HepG2 (cell line): ENCODE results near the gene DUS3L. TPM values are rescaled to one million over a fixed set of nuclear protein-coding genes. Genes with fewer than 3 reads are reported as not detected.

Experiments used
- AGO2 ChIP-seq: fragments of 200-400 bp; formaldehyde crosslinking; optimal IDR thresholded peaks from 2 replicates; pipeline ENCODE3; 2017; ENCODE audit warnings: mild to moderate bottlenecking, low read depth, low read length, moderate library complexity
- ARID5B ChIP-seq: IDR thresholded peaks from 2 replicates; pipeline ENCODE4 v1.4.0; 2020; ENCODE audit warnings: mild to moderate bottlenecking, missing genetic modification reagents
- BRD4 ChIP-seq: sonication (generic); formaldehyde crosslinking; IDR thresholded peaks from 2 replicates; pipeline ENCODE4 v1.4.0; 2020; ENCODE audit warnings: missing genetic modification reagents
- EHMT2 ChIP-seq: fragments of 200-600 bp; sonication (generic); IDR thresholded peaks from 2 replicates; pipeline ENCODE4 v1.7.0; 2017; ENCODE audit warnings: antibody characterized with exemption, low read depth, low read length, borderline replicate concordance
- ETV6 ChIP-seq: sonication (generic); formaldehyde crosslinking; conservative IDR thresholded peaks from 2 replicates; pipeline ENCODE4 v1.4.0; 2020; ENCODE audit warnings: missing genetic modification reagents
- GPBP1L1 ChIP-seq: sonication (generic); formaldehyde crosslinking; IDR thresholded peaks from 2 replicates; pipeline ENCODE4 v1.5.0; 2020; ENCODE audit warnings: mild to moderate bottlenecking, missing genetic modification reagents
- GPN1 ChIP-seq: sonication (generic); formaldehyde crosslinking; IDR thresholded peaks from 2 replicates; pipeline ENCODE4 v1.5.1; 2020; ENCODE audit warnings: missing genetic modification reagents, borderline replicate concordance
- HOXD1 ChIP-seq: sonication (generic); formaldehyde crosslinking; IDR thresholded peaks from 2 replicates; pipeline ENCODE4 v1.5.0; 2020; ENCODE audit warnings: missing genetic modification reagents
- KLF16 ChIP-seq, 2 experiments: sonication (generic) in 1 of 2; formaldehyde crosslinking in 1 of 2; IDR thresholded peaks; 2 replicates each; pipeline versions ENCODE4 v1.6.1 to v1.8.0; 2016 to 2023; ENCODE audit warnings: missing genetic modification reagents in 2 of 2, missing compliant biosample characterization in 1 of 2
- KLF9 ChIP-seq: IDR thresholded peaks from 2 replicates; pipeline ENCODE4 v1.6.1; 2016; ENCODE audit warnings: low read depth
- NFE2L1 ChIP-seq: sonication (generic); formaldehyde crosslinking; IDR thresholded peaks from 2 replicates; pipeline ENCODE4 v1.4.0; 2020; ENCODE audit warnings: missing genetic modification reagents, mild to moderate bottlenecking, borderline replicate concordance
- SAFB2 ChIP-seq: sonication (generic); formaldehyde crosslinking; IDR thresholded peaks from 2 replicates; pipeline ENCODE4 v1.5.1; 2020; ENCODE audit warnings: missing genetic modification reagents, low read depth, mild to moderate bottlenecking, borderline replicate concordance
- SMAD3 ChIP-seq: sonication (generic); formaldehyde crosslinking; IDR thresholded peaks from 2 replicates; pipeline ENCODE4 v1.4.0; 2020; ENCODE audit warnings: missing genetic modification reagents
- TAF1 ChIP-seq: sonication (generic); formaldehyde crosslinking; IDR thresholded peaks from 2 replicates; pipeline ENCODE4 v1.4.0; 2020; ENCODE audit warnings: missing genetic modification reagents
- THAP9 ChIP-seq: sonication (generic); formaldehyde crosslinking; IDR thresholded peaks from 2 replicates; pipeline ENCODE4; 2020; ENCODE audit warnings: missing genetic modification reagents, mild to moderate bottlenecking, borderline replicate concordance
- ZNF143 ChIP-seq: sonication (generic); formaldehyde crosslinking; IDR thresholded peaks from 2 replicates; pipeline ENCODE4 v1.4.0; 2020; ENCODE audit warnings: missing genetic modification reagents
- ZNF17 ChIP-seq: sonication (generic); formaldehyde crosslinking; IDR thresholded peaks from 2 replicates; pipeline ENCODE4 v1.5.0; 2020; ENCODE audit warnings: mild to moderate bottlenecking, missing genetic modification reagents
- ZNF263 ChIP-seq: sonication (generic); formaldehyde crosslinking; IDR thresholded peaks from 2 replicates; pipeline ENCODE4 v1.4.0; 2020; ENCODE audit warnings: missing genetic modification reagents
- ZNF350 ChIP-seq: sonication (generic); formaldehyde crosslinking; IDR thresholded peaks from 2 replicates; pipeline ENCODE4 v1.4.0; 2020; ENCODE audit warnings: mild to moderate bottlenecking, low read depth, missing genetic modification reagents, borderline replicate concordance
- ZNF543 ChIP-seq: sonication (generic); formaldehyde crosslinking; IDR thresholded peaks from 2 replicates; pipeline ENCODE4 v1.4.0; 2020; ENCODE audit warnings: mild to moderate bottlenecking, missing genetic modification reagents
- ZNF564 ChIP-seq: sonication (generic); formaldehyde crosslinking; IDR thresholded peaks from 2 replicates; pipeline ENCODE4 v1.8.1; 2023; ENCODE audit warnings: mild to moderate bottlenecking, missing genetic modification reagents
- polyA plus RNA-seq, 8 experiments: library from polyadenylated mRNA; depleted of rRNA in 3 of 8; stranded (reverse) in 7 of 8; unstranded in 1 of 8; fragments of >200 nt; fragmentation: Illumina TruSeq in 4 of 8; extraction: Trizol in 4 of 8; gene quantifications; 2 replicates each; pipeline versions ENCODE4 v1.2.1 to v1.2.3, GENCODE V29; 2011 to 2016; ENCODE audit warnings: low read depth in 4 of 8, missing spikeins in 1 of 8, mixed read lengths in 1 of 8; ENCODE audit not compliant: insufficient read depth in 1 of 8
- total RNA-seq, 5 experiments: library from RNA; depleted of rRNA; stranded (reverse); fragments of >200 nt; fragmentation: Illumina TruSeq; extraction: Trizol; gene quantifications; 2 replicates each; pipeline ENCODE4 v1.2.3, GENCODE V29; 2016; ENCODE audit warnings: low read depth in 1 of 5

Gene DUS3L
- total and polyA plus RNA-seq, 2 of the 13 experiments (the other 11 are each of a cell fraction or from before 2014, with no cell fraction given), result 13.3 to 25.1 TPM

- TF ChIP-seq KLF16 (CRISPR knock-in tag; IDR thresholded peaks at IDR 0.05) (no peak), ZNF17 (CRISPR knock-in tag) (0 out of 2 replicates have a peak, but pooled peaks have one; percentile 42), THAP9 (0 out of 2 replicates have a peak, but pooled peaks have one; percentile 69), AGO2 (peak; percentile 79), SMAD3 (CRISPR knock-in tag) (no peak), GPBP1L1 (CRISPR knock-in tag) (no peak), BRD4 (CRISPR knock-in tag) (0 out of 2 replicates have a peak, but pooled peaks have one; percentile 26), EHMT2 (no peak), HOXD1 (CRISPR knock-in tag) (no peak), ZNF564 (CRISPR knock-in tag) (no peak; the same call in 1 of the 2 replicates), ARID5B (no peak), TAF1 (CRISPR knock-in tag) (no peak), ZNF350 (CRISPR knock-in tag) (peak; percentile 55; the same call in 1 of the 2 replicates), SAFB2 (CRISPR knock-in tag) (no peak), ZNF263 (0 out of 2 replicates have a peak, but pooled peaks have one; percentile 7), KLF9 (no peak), ETV6 (CRISPR knock-in tag) (no peak), GPN1 (CRISPR knock-in tag) (no peak), ZNF543 (CRISPR knock-in tag) (peak; percentile 3; the same call in 1 of the 2 replicates), NFE2L1 (CRISPR knock-in tag) (no peak), ZNF143 (CRISPR knock-in tag) (no peak; the same call in 1 of the 2 replicates)
Observed at GRCh38 chr19:5828661-5829566, 38.0 kb upstream of the DUS3L start (continued).
